ENCODE results near the gene BLM.

DNA sequence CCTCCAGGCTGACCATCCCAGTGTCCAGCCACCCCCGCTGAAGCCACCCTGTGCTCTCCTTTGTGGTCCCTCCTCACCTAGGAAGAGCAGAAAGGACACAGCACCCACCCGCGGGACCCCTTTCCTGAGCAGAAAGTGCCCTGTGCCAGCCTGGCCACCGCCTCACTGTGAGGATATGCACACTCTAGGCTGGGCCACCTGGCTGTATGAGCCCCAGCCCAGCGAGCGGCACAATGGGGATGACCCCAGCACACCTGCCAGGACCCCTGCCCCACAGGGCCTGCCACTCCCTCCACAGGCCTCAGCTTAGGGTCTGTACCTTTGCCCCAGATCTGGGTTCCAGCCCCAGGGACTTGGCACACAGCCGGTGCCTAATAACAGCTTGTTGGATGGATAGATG, 103.3 kb downstream of the BLM start:
- TF ChIP-seq MYC (IDR thresholded peaks at IDR 0.05; ENCODE audit: low read depth, low read length) (no peak), POLR2A (IDR thresholded peaks at IDR 0.05; ENCODE audit: extremely low read depth, insufficient read length) (no peak)
- TF ChIP-seq, protein P1, sequence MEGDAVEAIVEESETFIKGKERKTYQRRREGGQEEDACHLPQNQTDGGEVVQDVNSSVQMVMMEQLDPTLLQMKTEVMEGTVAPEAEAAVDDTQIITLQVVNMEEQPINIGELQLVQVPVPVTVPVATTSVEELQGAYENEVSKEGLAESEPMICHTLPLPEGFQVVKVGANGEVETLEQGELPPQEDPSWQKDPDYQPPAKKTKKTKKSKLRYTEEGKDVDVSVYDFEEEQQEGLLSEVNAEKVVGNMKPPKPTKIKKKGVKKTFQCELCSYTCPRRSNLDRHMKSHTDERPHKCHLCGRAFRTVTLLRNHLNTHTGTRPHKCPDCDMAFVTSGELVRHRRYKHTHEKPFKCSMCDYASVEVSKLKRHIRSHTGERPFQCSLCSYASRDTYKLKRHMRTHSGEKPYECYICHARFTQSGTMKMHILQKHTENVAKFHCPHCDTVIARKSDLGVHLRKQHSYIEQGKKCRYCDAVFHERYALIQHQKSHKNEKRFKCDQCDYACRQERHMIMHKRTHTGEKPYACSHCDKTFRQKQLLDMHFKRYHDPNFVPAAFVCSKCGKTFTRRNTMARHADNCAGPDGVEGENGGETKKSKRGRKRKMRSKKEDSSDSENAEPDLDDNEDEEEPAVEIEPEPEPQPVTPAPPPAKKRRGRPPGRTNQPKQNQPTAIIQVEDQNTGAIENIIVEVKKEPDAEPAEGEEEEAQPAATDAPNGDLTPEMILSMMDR (IDR thresholded peaks at IDR 0.05; ENCODE audit: low read depth, low read length), result no peak
- TF ChIP-seq, protein P2, sequence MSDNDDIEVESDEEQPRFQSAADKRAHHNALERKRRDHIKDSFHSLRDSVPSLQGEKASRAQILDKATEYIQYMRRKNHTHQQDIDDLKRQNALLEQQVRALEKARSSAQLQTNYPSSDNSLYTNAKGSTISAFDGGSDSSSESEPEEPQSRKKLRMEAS (IDR thresholded peaks at IDR 0.05; ENCODE audit: low read depth, low read length), result no peak

Data from NB4 (cell line).